Stimulated activated CD8-positive, alpha-beta memory T cell treated with anti-CD3 and anti-CD28 coated beads, Interleukin-15, amount 100 ng/mL, for 48 hours (primary cell): ENCODE measurements around the gene NDUFV1.
"Not testable (repeated sequence)": the region's sequence is repeated elsewhere in the genome, so short reads cannot be mapped to it uniquely, and the experiment has no call there.

Experiments
- DNase-seq, 2 donors: peaks; one replicate each; pipeline ENCODE4 v3.0.0-alpha.2; 2020; ENCODE audit warnings: low read depth in 2 of 2

NDUFV1 gene

GRCh38 chr11:67627441-67627811, 20.7 kb downstream of the NDUFV1 start:
- no peak for DNase-seq

DNA sequence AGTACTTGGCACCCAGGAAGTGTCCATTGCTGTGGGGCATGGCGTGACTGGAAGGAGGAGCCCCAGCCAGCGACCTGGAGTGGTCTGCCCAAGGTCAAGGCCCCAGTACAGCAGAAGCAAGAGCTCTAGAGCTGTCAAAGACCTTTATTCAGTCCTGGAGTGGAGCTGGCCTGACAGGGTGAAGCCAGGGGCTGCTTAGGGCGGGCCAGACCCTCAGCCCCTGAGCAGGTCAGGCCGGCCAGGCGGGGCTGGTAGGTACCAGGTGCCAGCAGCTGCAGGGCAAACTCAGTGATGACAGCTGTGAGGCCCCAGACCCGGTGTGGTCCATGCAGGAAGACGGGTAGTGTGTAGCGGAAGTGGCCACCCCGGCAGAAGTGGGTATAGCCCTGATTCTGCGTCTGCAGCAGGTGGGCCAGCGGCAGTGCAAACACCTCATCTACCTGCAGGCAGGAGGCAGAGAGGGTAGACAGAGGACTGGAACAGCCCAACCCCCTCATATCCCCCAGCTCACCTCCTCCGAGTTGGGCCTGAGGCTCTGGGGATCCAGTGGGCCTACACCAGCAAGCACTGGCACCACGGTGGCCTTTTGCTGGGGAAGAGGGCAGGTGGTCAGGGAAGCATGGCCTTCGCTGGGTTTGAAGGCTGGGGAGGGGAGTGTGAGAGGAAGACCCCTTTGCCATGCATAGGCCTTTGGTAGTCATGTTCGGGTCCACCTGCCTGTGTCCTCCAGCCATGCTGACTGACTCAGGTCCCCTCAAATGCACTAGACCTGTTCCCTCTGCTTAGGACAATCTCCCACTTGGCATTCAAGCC, 21.3 kb downstream of the NDUFV1 start:
- DNase-seq, result no peak

DNA sequence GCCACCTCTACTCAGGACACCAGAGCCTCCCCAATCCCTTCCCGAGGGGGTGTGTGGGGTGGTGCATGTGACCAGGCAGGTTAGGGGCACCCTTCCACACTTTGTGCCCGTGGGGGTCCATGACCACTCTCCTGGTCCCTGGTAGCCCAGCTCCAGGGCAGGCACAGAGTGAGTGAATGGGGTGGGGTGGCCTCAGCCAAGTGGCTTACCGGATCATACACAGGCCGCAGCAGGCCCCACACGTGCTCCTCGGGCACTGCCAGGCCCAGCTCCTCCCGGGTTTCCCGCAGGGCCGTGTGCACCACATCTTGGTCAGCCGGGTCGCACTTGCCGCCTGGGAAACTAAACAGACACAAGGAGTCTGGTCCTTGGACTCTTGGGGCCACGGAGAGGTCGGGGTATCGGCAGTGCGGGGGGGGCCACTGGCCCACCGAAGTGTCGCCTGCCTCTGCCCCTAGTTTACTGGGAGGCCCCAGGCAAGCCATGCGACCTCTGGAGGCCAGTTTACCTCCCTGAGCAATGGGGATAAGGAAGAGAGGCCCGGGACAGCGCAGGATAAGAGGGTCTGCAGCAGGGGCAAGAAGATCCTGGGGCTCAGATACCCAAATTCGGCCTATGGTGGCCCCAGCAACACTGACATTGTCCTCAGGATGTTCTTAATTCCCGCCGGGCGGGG, 22.1 kb downstream of the NDUFV1 start:
- DNase-seq, result no peak

- peak; percentile 75 to 84 for DNase-seq
Measured at GRCh38 chr11:67629386-67630227, 22.9 kb downstream of the NDUFV1 start, which contains the start of gene NUDT8. Gene NUDT8, minus strand, starts transcription at chr11:67629937. Its CDS starts 26 bp downstream, at chr11:67629911.

DNA sequence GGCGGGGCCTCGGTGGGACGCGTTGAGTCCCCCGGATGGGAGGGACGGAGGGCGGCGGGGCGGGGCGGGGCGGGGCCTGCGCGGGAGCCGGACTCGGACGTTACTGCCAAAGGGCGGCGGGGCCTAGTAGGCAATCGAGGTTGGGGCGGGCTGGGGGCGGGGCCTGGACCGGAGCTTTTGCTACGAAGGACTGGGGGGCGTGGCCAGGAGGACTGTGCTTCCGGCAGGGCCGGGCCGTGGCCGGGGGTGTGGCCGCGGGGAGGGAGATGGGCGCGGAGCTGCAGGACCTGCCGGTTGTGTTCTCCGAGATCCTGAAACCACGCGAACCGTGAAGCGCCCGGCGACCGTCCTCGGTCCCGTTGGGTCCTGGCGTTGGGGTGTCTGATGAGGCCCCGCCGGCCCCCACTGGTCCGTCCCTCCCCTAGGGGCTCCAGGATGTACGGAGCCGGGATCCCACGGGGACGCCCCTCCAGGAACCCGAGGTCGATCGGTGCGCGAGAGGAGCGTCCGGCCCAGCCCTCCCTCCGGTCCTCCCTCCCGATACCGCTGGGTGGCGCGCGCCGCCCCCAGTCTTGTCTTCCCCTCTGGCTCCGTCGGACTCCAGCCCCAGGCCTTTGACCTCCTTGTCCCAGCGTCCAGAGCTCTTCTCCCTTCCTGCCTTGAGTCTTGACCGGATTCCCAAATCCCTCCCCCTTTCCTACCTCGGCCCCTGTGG, 23.6 kb downstream of the NDUFV1 start:
- DNase-seq, result peak; percentile 96 to 98

GRCh38 chr11:67630943-67631331, 24.2 kb downstream of the NDUFV1 start:
- no peak for DNase-seq

GRCh38 chr11:67631411-67631810, 24.7 kb downstream of the NDUFV1 start:
- DNase-seq, result no peak

DNA sequence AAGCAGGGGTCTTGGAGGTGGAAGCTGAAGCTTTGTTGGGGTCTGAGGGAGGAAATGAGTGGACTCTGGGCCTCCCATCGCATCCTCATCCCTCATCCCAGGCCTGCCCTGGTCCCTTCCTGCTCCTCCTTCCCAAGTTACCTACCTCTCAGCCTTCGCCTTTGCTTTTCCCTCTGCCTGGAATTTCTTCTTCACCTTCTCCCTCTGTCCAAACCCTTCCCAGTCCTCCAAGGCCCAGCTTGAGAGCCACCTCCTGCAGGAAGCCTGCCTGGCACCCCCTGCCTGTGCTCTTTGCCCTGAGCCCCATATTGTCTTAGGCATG, 25.1 kb downstream of the NDUFV1 start:
- DNase-seq, result no peak

DNA sequence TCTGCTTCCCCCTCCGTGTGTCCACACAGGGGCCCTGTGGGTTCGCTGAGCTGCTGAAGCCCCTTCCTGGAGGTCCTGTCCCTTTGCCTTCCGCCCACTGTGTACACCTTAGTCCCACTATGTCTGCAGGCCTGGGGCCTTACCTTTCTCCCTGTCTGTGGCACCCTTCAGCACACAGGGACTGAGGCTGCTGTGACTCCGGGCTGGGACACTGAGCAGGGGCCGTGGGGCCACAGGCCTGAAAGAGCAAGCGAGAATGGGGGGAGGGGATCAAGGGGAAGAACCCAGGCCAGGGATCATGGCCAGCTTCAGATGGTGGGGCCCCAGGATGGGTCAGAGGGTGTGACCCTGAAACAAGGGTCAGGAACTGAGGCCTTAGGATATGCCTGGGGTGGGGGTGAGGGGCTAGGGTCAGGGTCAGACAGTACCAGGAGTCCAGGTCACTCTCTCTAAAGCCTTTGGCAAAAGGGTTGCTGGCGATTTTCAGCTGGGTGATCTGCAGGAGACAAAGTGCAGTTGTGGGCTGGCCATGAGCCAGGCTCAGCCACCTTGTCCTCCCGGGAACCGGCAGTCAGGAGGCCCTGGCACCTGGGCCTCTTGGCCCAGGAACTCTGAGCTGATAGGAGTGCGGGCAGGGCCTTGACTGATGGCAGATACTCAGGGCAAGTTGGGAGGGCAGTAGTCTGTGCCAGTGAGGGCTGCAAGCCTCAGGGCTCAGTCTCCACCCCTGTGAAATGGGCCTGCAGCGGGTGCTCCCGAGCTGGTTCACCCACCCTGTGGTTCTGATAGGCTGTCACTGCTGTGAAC, 25.6 kb downstream of the NDUFV1 start:
- DNase-seq, result no peak

- no peak for DNase-seq
Measured at GRCh38 chr11:67632982-67633755, 26.4 kb downstream of the NDUFV1 start.

DNA sequence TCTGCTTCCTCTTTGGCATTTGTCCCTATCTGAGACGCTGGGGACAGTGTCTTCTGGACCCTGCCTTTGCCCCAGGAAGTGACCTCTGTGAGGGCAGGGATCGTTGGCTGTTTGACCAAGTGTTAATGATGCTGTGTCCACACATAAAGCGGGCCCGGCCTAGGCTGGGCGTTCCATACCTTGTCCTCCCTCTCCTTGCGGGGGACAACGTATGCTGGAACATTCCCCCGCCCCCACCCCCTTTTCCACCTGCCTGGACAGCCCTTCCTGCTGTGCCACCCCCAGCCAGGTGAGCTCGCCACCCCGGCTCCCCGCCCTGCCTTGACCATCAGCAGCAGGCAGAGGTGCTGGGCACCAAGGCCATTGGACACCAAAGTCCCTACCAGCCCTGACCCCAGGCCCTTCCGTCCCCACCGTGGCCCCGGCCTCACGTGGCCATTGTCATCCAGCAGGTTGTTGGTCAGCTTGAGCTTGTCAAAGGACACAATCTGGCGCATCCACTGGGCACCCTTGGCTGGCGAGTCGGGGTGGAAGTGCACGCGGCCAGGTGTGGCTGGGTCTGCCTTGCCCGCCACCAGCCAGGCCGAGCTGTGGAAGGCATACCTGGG, 27.1 kb downstream of the NDUFV1 start:
- DNase-seq, result no peak

GRCh38 chr11:67634366-67635230, 27.9 kb downstream of the NDUFV1 start:
- no peak for DNase-seq

GRCh38 chr11:67635231-67635521, 28.4 kb downstream of the NDUFV1 start:
- DNase-seq, result no peak

DNA sequence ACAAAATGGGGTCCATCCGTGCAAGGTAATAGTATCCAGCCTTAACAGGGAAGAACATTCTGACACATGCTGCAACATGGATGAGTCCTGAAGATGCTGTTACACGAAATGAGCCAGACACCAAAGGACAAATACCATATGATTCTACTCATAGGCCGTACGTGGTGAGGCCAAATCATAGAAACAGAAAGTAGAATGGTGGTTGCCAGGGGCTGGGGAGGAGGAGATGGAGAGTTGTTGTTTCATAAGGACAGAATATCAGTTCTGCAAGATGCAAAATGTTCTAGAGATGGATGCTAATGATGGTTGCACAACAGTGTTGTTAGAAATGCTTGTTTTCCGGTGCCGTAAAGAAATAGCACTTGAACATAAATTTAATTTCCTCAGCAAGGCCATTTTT, 30.2 kb downstream of the NDUFV1 start:
- DNase-seq, result no peak

DNA sequence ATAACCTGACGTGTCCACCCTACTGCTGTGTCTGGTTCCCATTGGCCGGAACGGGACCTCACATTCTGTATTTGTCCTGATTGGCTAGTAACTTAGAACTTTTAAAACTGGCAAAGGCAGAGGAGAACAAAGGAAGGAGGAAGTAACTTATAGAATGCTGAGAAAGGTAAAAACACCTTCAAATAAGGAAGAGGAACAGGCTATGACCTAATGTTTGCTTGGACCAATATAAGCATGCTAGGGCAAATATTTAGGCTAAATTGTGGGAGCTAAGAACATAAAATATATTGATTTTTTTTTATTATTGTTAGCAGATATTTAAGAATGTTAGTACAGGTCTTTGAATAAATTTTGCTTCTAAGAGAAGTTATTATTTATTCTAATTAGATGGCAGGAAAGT, 30.7 kb downstream of the NDUFV1 start:
- DNase-seq, result not testable (repeated sequence)

- DNase-seq, result no peak
Measured at GRCh38 chr11:67638535-67639437, 32.0 kb downstream of the NDUFV1 start.

GRCh38 chr11:67639438-67639859, 32.7 kb downstream of the NDUFV1 start, which contains the start of gene TBX10:
Gene TBX10, minus strand, starts transcription at chr11:67639763. Its CDS starts 291 bp downstream, at chr11:67639472.
- no peak for DNase-seq
